Effector CD4-positive, alpha-beta T cell (primary cell): ENCODE data around the gene PDZRN3.

Experiments
- DNase-seq: peaks from one replicate; pipeline ENCODE4 v3.0.0-alpha.2; 2020

PDZRN3 gene

DNA sequence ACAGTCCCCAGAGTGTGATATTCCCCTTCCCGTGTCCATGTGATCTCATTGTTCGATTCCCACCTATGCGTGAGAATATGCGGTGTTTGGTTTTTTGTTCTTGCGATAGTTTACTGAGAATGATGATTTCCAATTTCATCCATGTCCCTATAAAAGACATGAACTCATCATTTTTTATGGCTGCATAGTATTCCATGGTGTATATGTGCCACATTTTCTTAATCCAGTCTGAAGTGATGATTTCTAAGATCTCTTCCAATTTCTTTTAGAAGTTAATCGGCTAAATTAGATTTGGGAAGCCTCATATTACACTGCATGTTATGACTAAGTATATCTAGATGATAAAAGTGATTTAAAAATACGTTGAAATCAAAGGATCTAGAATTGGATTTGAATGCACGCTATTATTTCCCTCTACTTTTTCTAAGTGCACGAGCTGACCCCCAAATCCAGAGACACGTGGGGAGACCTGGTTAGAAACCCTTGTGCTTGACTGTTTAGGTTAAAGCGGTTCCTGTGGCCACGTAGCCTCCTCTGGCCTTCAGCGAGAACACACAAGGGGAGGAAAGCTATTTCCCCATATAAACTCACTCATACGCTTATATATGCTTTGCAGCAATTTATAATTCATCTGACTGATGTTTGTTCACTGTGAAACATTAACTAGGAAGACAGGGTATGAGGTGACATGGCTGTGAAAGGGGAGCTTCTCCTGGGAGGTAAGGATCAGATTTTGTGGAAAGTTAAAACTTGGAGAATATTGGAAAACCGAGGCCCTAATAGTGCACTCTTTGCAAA lies 243.8 kb downstream of the PDZRN3 start:
- no peak for DNase-seq

DNA sequence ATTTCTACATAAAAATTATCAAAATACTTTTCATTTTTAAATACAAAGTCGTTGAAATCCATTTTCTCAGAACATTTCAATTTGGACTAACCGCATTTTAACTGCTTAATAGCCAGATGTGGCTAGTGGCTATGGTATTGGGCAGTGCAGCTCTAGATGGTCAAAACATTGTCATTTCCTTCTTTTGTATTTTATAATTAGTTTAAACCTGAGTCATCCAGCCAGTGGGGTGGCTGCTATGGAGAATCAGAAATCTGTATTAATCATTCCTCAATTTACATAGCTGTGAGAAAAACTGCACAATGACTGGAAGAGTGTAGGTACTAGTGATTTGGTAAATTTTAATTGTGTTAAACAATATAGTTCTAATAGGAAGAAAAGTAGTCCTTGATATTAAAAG lies 245.3 kb downstream of the PDZRN3 start:
- no peak for DNase-seq

DNA sequence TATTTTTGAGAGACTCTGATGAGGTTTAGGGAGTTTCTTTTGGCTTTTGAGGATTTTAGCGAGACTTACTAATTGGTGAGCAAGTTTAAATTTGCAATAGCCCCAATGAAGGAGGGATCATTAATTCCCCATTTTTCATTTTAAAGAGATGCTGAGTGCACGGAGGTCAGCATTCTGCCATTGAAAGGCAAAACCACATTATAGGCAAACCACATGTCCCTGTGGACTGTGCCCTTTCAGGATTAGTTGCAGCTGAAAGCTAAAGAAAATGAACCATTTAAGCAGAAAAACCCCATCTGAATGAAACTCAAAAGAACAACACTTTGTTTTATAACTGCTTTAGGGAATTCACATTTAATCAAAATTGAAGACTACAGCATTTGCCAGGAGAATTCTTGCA lies 246.5 kb downstream of the PDZRN3 start:
- DNase-seq, result no peak

DNA sequence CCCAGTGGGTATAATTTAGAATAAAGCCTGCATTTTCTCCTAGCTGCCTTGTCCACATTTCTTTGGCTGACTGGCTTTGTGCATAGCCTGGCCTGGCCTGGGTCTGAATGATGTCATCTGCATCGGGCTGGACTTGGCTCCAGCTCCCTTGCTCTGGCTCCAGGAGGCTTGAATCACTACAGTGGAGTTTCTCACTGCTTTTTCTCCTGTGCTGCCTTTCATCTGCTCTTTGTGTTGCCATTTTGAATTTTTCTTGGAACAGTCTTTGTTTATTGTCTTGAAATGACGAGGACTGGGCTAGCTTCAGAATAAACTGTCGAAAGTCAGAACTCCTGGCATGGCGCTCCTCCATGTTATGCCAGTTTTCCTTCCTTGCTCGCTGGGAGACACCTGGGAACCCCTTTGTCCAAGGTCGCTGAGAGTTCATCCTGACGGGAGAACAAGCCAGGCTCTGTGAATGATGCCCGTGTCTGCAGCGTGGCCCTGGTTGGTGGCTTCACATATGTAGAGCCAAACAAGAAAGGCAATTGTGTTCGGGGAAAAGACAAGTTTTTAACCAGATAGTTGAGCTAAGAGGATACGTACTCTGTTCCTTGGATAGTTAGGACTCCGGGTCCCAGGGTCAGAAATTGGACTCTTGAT lies 258.9 kb downstream of the PDZRN3 start:
- DNase-seq, result no peak

DNA sequence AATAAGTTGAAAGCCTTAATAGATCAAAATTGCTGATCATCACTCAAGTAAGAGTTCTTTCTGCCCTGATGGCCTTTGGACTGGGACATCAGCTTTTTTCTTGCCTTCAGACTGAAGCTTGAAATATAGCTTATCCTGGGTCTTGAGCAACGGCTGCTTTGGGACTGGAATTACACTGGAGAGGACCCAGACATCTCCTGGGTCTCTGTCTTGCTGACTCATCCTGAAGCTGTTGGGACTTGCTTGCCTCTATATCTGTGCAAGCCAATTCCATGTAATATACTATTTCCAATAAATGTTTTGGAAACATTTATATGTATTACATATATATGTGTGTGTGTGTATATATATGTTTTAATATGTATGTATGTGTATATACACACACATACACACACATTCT lies 260.2 kb downstream of the PDZRN3 start:
- no peak for DNase-seq

DNA sequence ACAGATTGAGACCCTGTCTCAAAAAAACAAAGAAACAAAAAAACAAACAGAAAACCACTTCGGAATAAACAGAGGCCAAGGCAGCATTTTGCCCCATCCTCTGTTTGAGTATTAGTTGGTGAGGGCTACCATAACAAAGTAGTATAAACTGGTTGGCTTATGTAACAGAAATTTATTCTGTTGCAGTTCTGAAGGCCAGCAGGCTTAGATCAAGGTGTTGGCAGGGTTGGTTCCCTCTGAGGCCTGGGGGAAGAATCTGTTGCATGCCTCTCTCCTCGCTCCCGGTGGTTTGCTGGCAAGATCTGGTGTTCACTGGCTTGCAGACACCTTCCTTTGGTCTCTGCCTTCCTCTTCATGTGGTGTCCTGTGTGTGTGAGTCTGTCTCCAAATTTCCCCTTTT lies 261.6 kb downstream of the PDZRN3 start:
- no peak for DNase-seq

DNA sequence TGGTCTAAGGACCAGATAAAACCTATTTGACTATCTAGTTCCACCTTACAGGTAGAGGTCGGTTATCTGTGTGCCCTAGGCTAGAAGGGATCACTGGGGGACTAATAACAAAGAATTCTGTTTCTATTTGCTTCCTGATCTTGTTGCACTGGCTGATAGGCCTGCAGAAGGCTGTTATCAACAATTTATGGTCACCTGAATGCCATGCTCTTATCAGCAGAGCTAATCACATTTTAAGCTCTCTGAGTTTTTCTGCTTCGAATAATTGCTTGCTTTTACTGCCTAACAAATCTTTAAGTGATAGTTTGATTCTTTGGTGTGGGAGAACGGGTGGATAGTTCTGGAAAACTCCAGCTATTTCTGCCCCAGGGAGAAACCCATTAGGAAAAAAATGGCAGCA lies 263.1 kb downstream of the PDZRN3 start:
- no peak for DNase-seq

DNA sequence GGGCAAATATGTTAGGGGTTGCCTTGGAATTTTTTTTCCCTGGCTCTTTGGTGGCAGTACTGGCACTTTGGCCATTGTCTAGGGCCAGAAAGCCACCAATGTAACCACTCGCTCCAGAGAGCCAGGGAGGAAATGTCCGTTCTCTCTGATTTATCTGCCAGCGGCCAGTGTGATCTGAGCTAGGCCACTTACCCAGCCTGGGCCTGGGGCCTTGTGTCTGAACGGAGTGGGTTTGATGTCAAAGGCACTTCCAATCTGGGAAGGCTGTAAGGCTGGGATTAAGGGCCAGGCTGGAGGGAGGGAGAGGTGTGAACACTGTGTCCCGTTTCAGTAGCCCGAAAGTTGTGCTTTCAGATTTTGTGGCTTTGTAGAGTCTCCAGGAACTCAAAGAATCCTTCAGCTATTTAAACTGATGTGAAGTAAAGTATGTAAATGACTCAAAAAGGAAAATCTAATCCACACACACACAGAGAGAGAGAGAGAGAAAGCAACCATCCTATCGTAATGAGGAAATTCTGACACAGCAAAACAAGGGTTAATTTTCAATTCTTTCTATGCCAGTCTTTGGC lies 271.0 kb downstream of the PDZRN3 start:
- no peak for DNase-seq

DNA sequence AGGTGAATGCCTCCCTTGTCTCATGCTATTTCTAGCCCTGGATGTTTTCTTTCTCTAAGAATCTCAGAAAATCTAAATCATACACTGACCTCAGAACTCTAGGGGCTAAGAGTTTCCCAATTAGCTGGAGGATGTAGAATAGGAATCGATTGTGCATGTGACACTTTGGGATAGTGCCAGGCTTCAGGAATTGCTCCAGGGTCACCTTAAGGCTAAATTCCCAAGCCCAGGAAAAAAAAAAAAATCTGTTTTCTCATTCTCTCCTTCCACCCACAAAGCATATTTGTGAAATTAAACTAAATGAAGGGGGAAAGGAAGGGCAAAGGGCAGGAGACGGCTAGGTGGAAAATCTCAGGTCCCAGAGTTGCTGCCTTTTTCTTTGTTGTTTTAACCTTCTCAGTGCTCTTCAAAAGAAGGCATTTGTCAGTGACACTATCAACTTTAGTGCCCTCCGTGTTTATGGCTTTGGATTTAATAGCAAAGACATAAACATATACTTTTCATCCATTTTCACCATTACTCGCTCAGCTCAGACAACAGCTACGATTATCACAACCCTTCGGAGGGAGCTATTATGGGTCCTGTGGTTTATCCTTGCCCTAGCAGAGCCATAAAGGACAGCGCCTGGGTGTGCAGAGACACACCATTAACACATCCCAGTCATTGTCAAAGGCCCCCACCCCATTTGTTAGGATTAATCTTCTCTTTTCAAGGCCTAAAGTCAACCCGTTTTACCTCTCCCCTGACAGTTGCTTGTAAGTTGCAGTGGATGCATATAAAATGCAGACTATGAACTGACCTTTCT lies 271.7 kb downstream of the PDZRN3 start:
- no peak for DNase-seq

DNA sequence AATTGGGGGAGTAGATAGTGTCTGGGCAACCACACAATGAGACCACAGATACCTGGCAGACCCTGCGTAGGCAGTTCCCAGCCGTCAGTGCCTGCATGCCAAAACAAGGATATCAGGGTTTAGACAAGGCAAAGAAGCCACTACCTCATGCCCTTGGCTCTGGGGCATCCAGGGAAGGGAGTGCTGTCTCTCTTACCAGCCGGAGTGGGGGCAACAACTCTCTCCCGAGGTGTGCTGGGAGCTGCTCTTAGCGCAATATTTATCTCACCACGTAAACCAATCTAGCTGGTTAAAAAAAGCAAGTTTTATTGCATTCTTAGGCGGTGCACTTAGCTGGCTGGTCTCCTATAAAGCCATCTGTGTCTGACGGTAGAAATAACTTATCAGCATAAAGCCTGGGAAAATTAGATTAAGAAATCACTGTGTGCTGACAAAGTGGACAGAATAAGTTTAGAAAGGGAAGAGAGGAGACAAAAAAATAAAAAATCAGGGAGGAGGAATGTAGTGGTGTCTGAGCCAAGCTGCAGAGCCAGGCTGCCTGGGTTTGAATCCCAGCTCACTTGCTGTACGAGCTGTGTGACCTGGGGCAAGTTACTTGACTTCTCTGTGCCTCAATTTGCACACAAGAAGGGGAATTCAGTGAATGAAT lies 273.2 kb downstream of the PDZRN3 start:
- DNase-seq, result no peak

DNA sequence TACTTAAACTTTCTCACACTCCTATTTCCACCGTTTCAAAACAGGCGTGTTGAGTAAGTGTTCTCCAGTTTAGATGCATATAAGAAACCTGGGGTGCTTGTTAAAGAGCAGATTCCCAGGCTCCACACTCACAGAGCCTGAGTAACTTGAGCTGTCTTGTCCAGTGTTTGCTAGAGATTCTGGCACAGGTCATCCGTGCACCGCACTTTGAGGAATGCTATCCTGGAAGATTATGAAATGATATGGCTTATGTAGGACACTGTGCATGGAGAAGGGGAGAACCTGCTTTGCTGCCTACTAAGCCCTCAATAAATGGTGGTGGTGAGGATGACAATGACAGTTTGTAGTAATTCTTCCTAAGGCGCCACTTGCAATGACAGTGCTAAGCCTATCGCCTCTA lies 273.7 kb downstream of the PDZRN3 start:
- no peak for DNase-seq

DNA sequence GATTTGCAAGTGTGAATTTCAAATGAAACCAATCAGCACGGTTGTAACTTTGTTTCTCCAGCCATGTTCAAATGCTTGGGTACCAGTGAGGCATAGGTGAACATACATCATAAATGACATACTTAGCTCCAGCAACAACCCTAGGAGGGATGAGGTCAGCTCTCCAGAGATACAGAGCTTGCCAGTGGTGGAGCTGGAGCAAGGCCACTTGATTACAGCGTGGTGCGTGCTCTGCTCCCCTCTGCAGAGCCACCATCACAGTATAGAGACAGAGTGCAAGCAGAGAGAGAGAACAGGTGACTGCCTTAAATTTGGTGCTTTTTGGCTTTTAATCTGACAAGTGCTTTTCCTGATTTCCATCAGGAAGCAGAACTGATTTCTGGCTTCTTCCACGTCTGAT lies 275.1 kb downstream of the PDZRN3 start:
- DNase-seq, result no peak

DNA sequence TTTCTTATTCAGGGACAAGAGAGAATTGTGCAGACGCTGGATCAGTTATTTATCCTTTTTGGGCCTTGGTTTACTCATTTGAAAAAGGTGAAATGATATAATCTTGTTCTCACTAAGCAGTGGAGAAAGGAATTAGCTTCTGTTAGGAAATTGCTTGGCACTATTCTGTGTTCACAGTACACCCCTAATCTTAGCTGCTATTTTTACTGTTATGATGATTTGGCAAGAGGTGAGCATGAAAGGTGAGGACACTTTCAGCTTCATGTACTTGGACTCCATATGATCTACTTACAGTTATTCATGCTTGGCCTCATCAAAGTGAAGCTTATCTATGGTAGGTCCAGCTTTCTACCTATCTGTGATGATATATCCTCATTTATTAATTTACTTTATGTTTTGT lies 282.7 kb downstream of the PDZRN3 start:
- DNase-seq, result no peak

DNA sequence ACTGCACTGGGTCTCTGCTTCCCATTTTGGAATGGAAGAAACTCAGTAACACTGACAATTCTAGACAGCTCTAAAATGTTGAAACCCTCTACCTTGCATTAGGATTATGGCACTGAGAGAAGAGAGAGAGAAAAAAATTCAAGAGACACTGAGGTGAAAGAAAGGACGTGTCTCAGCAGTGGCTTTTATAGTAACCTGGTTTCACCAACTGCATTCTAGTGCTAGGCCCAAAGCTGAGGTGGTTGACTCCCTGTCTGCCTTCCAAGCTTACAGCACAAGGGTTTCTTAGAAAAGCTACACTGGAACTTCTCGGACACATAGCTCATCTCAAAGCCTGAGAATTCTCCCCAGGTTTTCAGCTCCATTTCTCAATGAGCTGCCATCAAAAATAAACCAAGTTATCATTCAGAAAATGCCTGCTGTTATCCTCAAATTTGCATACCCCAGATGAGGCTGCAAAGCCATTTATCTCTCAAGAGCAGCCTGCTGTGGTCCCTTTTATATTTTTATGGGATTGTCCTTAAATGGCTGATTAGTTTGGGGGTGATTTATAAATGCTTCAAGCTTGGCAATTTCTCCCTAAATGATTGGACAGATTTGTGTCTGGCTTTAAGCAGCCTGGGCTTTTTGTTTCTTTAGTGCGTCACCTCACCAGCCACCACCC lies 283.3 kb downstream of the PDZRN3 start:
- no peak for DNase-seq

DNA sequence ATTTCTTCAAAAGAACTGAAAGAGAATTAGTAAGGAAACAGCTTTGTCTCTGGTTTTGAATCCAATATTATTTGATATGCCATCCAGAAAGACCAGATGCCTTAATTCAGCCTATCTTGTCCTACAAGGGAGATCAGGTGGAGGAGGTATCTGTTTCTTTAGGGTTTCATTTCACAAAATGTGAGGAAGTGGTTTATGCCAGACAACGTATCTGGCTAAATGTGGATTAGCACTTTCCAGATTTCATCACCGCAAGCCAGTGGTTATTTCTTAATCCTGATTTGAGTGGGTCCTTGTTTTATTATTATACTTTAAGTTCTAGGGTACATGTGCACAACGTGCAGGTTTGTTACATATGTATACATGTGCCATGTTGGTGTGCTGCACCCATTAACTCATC lies 292.2 kb downstream of the PDZRN3 start:
- no peak for DNase-seq
